Measurements from ENCODE around the gene REEP3.

- TF ChIP-seq RXRA (IDR thresholded peaks at IDR 0.05; ENCODE audit: insufficient read depth, low read depth, low read length) (no peak), POLR2A (IDR thresholded peaks at IDR 0.05; ENCODE audit: control extremely low read depth in 1 of 2, low read depth in 2 of 2, low read length in 2 of 2) (no peak)
These were observed 109.9 kb downstream of the REEP3 start for GRCh38 chr10:63630931-63631680.

Measured in H1 (cell line).